HG03460 (cell line): ENCODE data around the gene ERVK3-1.
"Not testable (repeated sequence)": the region's sequence is repeated elsewhere in the genome, so short reads cannot be mapped to it uniquely, and the experiment has no call there.

Experiments used
- ATAC-seq: cut with Tn5 transposase; IDR thresholded peaks from one replicate; pipeline ENCODE4 v1.9.1; 2021; ENCODE audit not compliant: unreplicated experiment

ERVK3-1 gene

GRCh38 chr19:58305065-58305931, at the start of gene ERVK3-1:
Gene ERVK3-1 (plus strand): TSS chr19:58305377. CDS start chr19:58312169, 6,792 bp downstream.
- ATAC-seq, result peak; percentile 90

GRCh38 chr19:58258259-58258658, 46.9 kb upstream of the ERVK3-1 start:
- not testable (repeated sequence) for ATAC-seq

- ATAC-seq, result no peak
Observed at GRCh38 chr19:58261600-58261967, 43.6 kb upstream of the ERVK3-1 start.

GRCh38 chr19:58261968-58262921, 42.9 kb upstream of the ERVK3-1 start:
- ATAC-seq, result no peak

- ATAC-seq, result no peak
Observed at GRCh38 chr19:58262922-58263296, 42.3 kb upstream of the ERVK3-1 start.

- no peak for ATAC-seq
Observed at GRCh38 chr19:58265100-58265499, 40.1 kb upstream of the ERVK3-1 start.

- no peak for ATAC-seq
Observed at GRCh38 chr19:58268344-58268743, 36.8 kb upstream of the ERVK3-1 start.

GRCh38 chr19:58274771-58275201, 30.4 kb upstream of the ERVK3-1 start:
- no peak for ATAC-seq

GRCh38 chr19:58275564-58275963, 29.6 kb upstream of the ERVK3-1 start:
- no peak for ATAC-seq

- no peak for ATAC-seq
Observed at GRCh38 chr19:58277197-58277596, 28.0 kb upstream of the ERVK3-1 start.

- peak; percentile 6 for ATAC-seq
Observed at GRCh38 chr19:58277748-58278540, 27.2 kb upstream of the ERVK3-1 start.

- ATAC-seq, result peak; percentile 93
Observed at GRCh38 chr19:58278541-58279041, 26.6 kb upstream of the ERVK3-1 start, which contains the start of gene ZNF8. Gene ZNF8 (plus strand): TSS chr19:58278955. CDS start chr19:58279082, 127 bp downstream.

GRCh38 chr19:58279042-58279924, 25.9 kb upstream of the ERVK3-1 start:
- ATAC-seq, result peak; percentile 9

GRCh38 chr19:58279925-58280316, 25.3 kb upstream of the ERVK3-1 start:
- no peak for ATAC-seq

- ATAC-seq, result no peak
Observed at GRCh38 chr19:58284199-58284598, 21.0 kb upstream of the ERVK3-1 start.

GRCh38 chr19:58291943-58292342, 13.2 kb upstream of the ERVK3-1 start:
- no peak for ATAC-seq

- ATAC-seq, result no peak
Observed at GRCh38 chr19:58294743-58295374, 10.3 kb upstream of the ERVK3-1 start.

GRCh38 chr19:58296104-58296503, 9.1 kb upstream of the ERVK3-1 start:
- no peak for ATAC-seq

- ATAC-seq, result no peak
Observed at GRCh38 chr19:58300620-58301019, 4.6 kb upstream of the ERVK3-1 start.
